Endodermal cell (in vitro differentiated cells): ENCODE results near the gene GMPR. TPM values are rescaled to one million over a fixed set of nuclear protein-coding genes. Genes with fewer than 3 reads are reported as not detected.
A peak's percentile ranks its signal among the peaks of the same experiment; 100 is the strongest.

Experiments used
- DNase-seq: peaks from one replicate; pipeline ENCODE4 v3.0.0-alpha.2; 2017
- H3K27ac ChIP-seq: 2 replicates; pipeline ENCODE4 v1.5.1; 2013; ENCODE audit warnings: mild to moderate bottlenecking, low read depth, low read length, moderate library complexity
- H3K27me3 ChIP-seq: 2 replicates; pipeline ENCODE4 v1.6.1; 2013; ENCODE audit warnings: mild to moderate bottlenecking, low read length, moderate library complexity; ENCODE audit not compliant: insufficient read depth, control insufficient read depth, poor library complexity, severe bottlenecking
- H3K36me3 ChIP-seq: 2 replicates; pipeline ENCODE4 v1.7.0; 2013; ENCODE audit warnings: mild to moderate bottlenecking, low read length, moderate library complexity; ENCODE audit not compliant: control insufficient read depth, insufficient read depth
- H3K4me1 ChIP-seq: one replicate; pipeline ENCODE4 v1.7.0; 2013; ENCODE audit warnings: low read length; ENCODE audit not compliant: control insufficient read depth, insufficient read depth
- H3K4me3 ChIP-seq: 2 replicates; pipeline ENCODE4 v1.5.1; 2013; ENCODE audit warnings: mild to moderate bottlenecking, low read length, moderate library complexity
- H3K9ac ChIP-seq: 2 replicates; pipeline ENCODE4 v1.6.1; 2013; ENCODE audit warnings: mild to moderate bottlenecking, low read length, moderate library complexity; ENCODE audit not compliant: poor library complexity, severe bottlenecking; ENCODE audit errors: extremely low read depth
- H3K9me3 ChIP-seq: 2 replicates; pipeline ENCODE4 v1.6.1; 2013; ENCODE audit warnings: mild to moderate bottlenecking, low read length, moderate library complexity; ENCODE audit not compliant: control insufficient read depth
- H3K27ac Mint-ChIP-seq: 2 replicates; pipeline ENCODE4 v1.8.0; 2020; ENCODE audit warnings: mixed read lengths
- H3K27me3 Mint-ChIP-seq: 2 replicates; pipeline ENCODE4 v1.8.0; 2021; ENCODE audit warnings: mild to moderate bottlenecking, mixed read lengths; ENCODE audit not compliant: insufficient read depth
- H3K36me3 Mint-ChIP-seq: 2 replicates; pipeline ENCODE4 v1.8.0; 2020; ENCODE audit warnings: low read depth, mixed read lengths
- H3K4me1 Mint-ChIP-seq: 2 replicates; pipeline ENCODE4 v1.8.0; 2020; ENCODE audit warnings: mixed read lengths
- H3K4me3 Mint-ChIP-seq: 2 replicates; pipeline ENCODE4 v1.8.0; 2020; ENCODE audit warnings: mild to moderate bottlenecking, moderate library complexity, mixed read lengths
- H3K9me3 Mint-ChIP-seq: 2 replicates; pipeline ENCODE4 v1.8.0; 2020; ENCODE audit warnings: mild to moderate bottlenecking, mixed read lengths
- CTCF ChIP-seq: fragments of 200-600 bp; sonication (generic); conservative IDR thresholded peaks from 2 replicates; pipeline ENCODE4 v1.5.0; 2021; ENCODE audit warnings: antibody characterized with exemption, mild to moderate bottlenecking
- WGBS, 2 experiments: methylation state at CpG; one replicate each; pipeline versions ENCODE4 v1.1.5 to v1.1.7; 2013; ENCODE audit warnings: missing lambda C conversion rate in 2 of 2, mixed read lengths in 1 of 2; ENCODE audit not compliant: insufficient coverage in 1 of 2, insufficient read length in 1 of 2; 5-methylcytosine and 5-hydroxymethylcytosine counted together
- total RNA-seq, 2 donors: library from RNA; stranded (reverse); fragmentation: NEBNext Ultra II Directional in 1 of 2; extraction: Animal tissue kit (Norgen Biotek cat#: 25700) in 1 of 2; gene quantifications; 2 replicates in 1 of 2; 3 replicates in 1 of 2; pipeline ENCODE4 v1.2.1, GENCODE V29; 2021

Gene GMPR
- total RNA-seq, 2 donors from 2014 or later: 4.9 to 20.7 TPM

GRCh38 chr6:16343593-16343992, 105.2 kb downstream of the GMPR start:
- H3K9me3 Mint-ChIP-seq: peaks cover 8% of the 10 kb centered on the region
- H3K36me3 Mint-ChIP-seq: no peaks in the 10 kb centered on the region
- Histone ChIP-seq H3K4me1 (no peaks in the 10 kb centered on the region), H3K27me3 (no peaks in the 10 kb centered on the region), H3K4me3 (no peak overlapping the region), H3K9me3 (peaks cover 8% of the 10 kb centered on the region), H3K27ac (no peak overlapping the region), H3K9ac (no peak overlapping the region), H3K36me3 (no peaks in the 10 kb centered on the region)
- H3K4me1 Mint-ChIP-seq: no peaks in the 10 kb centered on the region
- TF ChIP-seq CTCF: no peak
- 95 to 97% methylated on average over 7 to 8 of the region's 8 CpGs for WGBS, 2 experiments
- no peak overlapping the region for H3K4me3 Mint-ChIP-seq
- peak; percentile 31 for DNase-seq
- no peak overlapping the region for H3K27ac Mint-ChIP-seq
- no peaks in the 10 kb centered on the region for H3K27me3 Mint-ChIP-seq

GRCh38 chr6:16344756-16345155, 106.4 kb downstream of the GMPR start:
- H3K9me3 Mint-ChIP-seq: peaks cover 8% of the 10 kb centered on the region
- 91 to 95% methylated on average over 6 of the region's 6 CpGs for WGBS, 2 experiments
- H3K27me3 Mint-ChIP-seq: no peaks in the 10 kb centered on the region
- Histone ChIP-seq H3K9ac (no peak overlapping the region), H3K9me3 (peaks cover 8% of the 10 kb centered on the region), H3K4me1 (no peaks in the 10 kb centered on the region), H3K27ac (no peak overlapping the region), H3K27me3 (no peaks in the 10 kb centered on the region), H3K36me3 (no peaks in the 10 kb centered on the region), H3K4me3 (no peak overlapping the region)
- no peak for DNase-seq
- no peaks in the 10 kb centered on the region for H3K4me1 Mint-ChIP-seq
- H3K36me3 Mint-ChIP-seq: no peaks in the 10 kb centered on the region
- TF ChIP-seq CTCF: no peak
- H3K27ac Mint-ChIP-seq: no peak overlapping the region
- no peak overlapping the region for H3K4me3 Mint-ChIP-seq

Other genes with a start within 250 kb of the GMPR start
- gene MYLIP, start 109.5 kb upstream of the GMPR start, total RNA-seq: 10 to 100 TPM; 25.8 to 30.2 TPM